ENCODE data around the gene MYH14. TPM values are rescaled to one million over a fixed set of nuclear protein-coding genes. Genes with fewer than 3 reads are reported as not detected.

The MYH14 gene
- total and polyA plus RNA-seq, 2 of the 13 experiments (the other 11 are each of a cell fraction or from before 2014, with no cell fraction given) = 5.5 to 5.8 TPM

GRCh38 chr19:50329146-50329925 lies 125.9 kb downstream of the MYH14 start, which contains the start of gene KCNC3 (continued):
- peak; percentile 99 for TF ChIP-seq DRAP1 (CRISPR knock-in tag; IDR thresholded peaks at IDR 0.05)
- peak; percentile 51; the same call in 1 of the 2 replicates for TF ChIP-seq ZNF441 (CRISPR knock-in tag; IDR thresholded peaks at IDR 0.05; ENCODE audit: borderline replicate concordance)
- TF ChIP-seq ZNF224 (CRISPR knock-in tag; IDR thresholded peaks at IDR 0.05) = 0 out of 2 replicates have a peak, but pooled peaks have one; percentile 15
- TF ChIP-seq SAP130 (CRISPR knock-in tag; IDR thresholded peaks at IDR 0.05; ENCODE audit: low read depth) = peak; percentile 89
- peak; percentile 66 for TF ChIP-seq ZBTB38 (CRISPR knock-in tag; IDR thresholded peaks at IDR 0.05)
- peak; percentile 72; the same call in 1 of the 2 replicates for TF ChIP-seq SPEN (CRISPR knock-in tag; IDR thresholded peaks at IDR 0.05; ENCODE audit: low read depth)
- peak; percentile 42; the same call in 1 of the 2 replicates for TF ChIP-seq HNF1B (CRISPR knock-in tag; IDR thresholded peaks at IDR 0.05)
- TF ChIP-seq ZNF20 (CRISPR knock-in tag; IDR thresholded peaks at IDR 0.05) = no peak
- 0 out of 2 replicates have a peak, but pooled peaks have one; percentile 21 for TF ChIP-seq ZNF800 (CRISPR knock-in tag; IDR thresholded peaks at IDR 0.05)
- peak; percentile 54; the same call in 1 of the 2 replicates for TF ChIP-seq E2F1 (CRISPR knock-in tag; IDR thresholded peaks at IDR 0.05)
- no peak for TF ChIP-seq MYPOP (CRISPR knock-in tag; IDR thresholded peaks at IDR 0.05)
- TF ChIP-seq TBX3 (IDR thresholded peaks at IDR 0.05; ENCODE audit: borderline replicate concordance) = no peak
- peak; percentile 90 for TF ChIP-seq MAZ (IDR thresholded peaks at IDR 0.05; ENCODE audit: borderline replicate concordance, low read depth, low read length)
- TF ChIP-seq MAZ (CRISPR knock-in tag; IDR thresholded peaks at IDR 0.05; ENCODE audit: low read depth) = 0 out of 2 replicates have a peak, but pooled peaks have one; percentile 39
- peak; percentile 56; the same call in 1 of the 2 replicates for TF ChIP-seq ARID4A (CRISPR knock-in tag; IDR thresholded peaks at IDR 0.05; ENCODE audit: borderline replicate concordance)
- 0 out of 2 replicates have a peak, but pooled peaks have one; percentile 42 for TF ChIP-seq ZNF350 (CRISPR knock-in tag; IDR thresholded peaks at IDR 0.05; ENCODE audit: borderline replicate concordance, low read depth)
- peak; percentile 44; the same call in 1 of the 2 replicates for TF ChIP-seq ZNF788 (CRISPR knock-in tag; IDR thresholded peaks at IDR 0.05; ENCODE audit: borderline replicate concordance)
